Esophagus squamous epithelium (tissue), 4 donors: ENCODE data around the gene PTOV1.

Source experiments
- POLR2A ChIP-seq, 4 donors: fragments of 450-650 bp; IDR thresholded peaks; one replicate each; pipeline ENCODE4 v1.6.1; 2017; ENCODE audit warnings: antibody characterized with exemption in 4 of 4, mild to moderate bottlenecking in 4 of 4, moderate library complexity in 3 of 4
- TF ChIP-seq, protein P1 (sequence below), 6 experiments: fragments of 450-650 bp in 4 of 6; fragments of 200-600 bp in 2 of 6; sonication (generic) in 2 of 6; IDR thresholded peaks; one replicate each; pipeline ENCODE4 v1.5.1; 2016 to 2019; ENCODE audit warnings: antibody characterized with exemption in 6 of 6, mild to moderate bottlenecking in 4 of 6, moderate library complexity in 4 of 6

DNA sequence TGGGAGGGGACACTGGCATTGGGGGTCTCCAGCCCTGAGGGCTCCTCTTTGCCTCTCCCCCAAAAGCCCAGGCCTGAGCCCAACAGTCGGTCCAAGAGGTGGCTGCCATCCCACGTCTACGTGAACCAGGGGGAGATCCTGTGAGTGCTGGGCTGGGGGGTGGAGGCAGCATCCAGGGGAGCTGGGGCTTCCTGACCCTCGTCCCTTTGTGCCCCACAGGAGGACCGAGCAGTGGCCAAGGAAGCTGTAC, 6.8 kb downstream of the PTOV1 start:
- TF ChIP-seq, protein P1, sequence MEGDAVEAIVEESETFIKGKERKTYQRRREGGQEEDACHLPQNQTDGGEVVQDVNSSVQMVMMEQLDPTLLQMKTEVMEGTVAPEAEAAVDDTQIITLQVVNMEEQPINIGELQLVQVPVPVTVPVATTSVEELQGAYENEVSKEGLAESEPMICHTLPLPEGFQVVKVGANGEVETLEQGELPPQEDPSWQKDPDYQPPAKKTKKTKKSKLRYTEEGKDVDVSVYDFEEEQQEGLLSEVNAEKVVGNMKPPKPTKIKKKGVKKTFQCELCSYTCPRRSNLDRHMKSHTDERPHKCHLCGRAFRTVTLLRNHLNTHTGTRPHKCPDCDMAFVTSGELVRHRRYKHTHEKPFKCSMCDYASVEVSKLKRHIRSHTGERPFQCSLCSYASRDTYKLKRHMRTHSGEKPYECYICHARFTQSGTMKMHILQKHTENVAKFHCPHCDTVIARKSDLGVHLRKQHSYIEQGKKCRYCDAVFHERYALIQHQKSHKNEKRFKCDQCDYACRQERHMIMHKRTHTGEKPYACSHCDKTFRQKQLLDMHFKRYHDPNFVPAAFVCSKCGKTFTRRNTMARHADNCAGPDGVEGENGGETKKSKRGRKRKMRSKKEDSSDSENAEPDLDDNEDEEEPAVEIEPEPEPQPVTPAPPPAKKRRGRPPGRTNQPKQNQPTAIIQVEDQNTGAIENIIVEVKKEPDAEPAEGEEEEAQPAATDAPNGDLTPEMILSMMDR (IDR thresholded peaks at IDR 0.05): no peak
- TF ChIP-seq POLR2A (IDR thresholded peaks at IDR 0.05): no peak
